ENCODE measurements around the gene KLHL26.

The KLHL26 gene

GRCh38 chr19:18696023-18696422 lies 59.2 kb downstream of the KLHL26 start:
- no peak for DNase-seq

- no peak for DNase-seq
These were observed 60.9 kb downstream of the KLHL26 start for GRCh38 chr19:18697680-18698079.

- DNase-seq: no peak
These were observed 61.7 kb downstream of the KLHL26 start for GRCh38 chr19:18698321-18699167.

- DNase-seq: no peak
These were observed 62.7 kb downstream of the KLHL26 start for GRCh38 chr19:18699403-18700054.

- peak; percentile 85 for DNase-seq
These were observed 63.8 kb downstream of the KLHL26 start for GRCh38 chr19:18700501-18701249.

DNA sequence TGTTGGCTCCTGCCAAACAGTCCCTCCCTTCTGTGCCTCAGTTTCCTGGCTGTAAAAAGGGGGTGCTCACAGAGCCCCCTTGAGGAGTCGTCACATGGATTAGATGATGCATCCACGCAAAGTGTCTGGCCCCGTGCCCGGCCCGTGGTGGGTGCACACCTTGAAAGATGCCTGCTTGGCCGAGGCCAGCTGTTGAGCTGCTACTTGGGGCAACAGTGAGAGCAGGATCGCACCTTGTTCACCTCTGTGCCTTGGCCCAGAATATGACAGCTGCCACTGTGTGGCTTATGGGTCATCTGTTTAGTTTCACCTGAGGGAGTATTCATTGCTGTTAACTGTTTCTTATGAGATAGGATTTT lies 64.4 kb downstream of the KLHL26 start:
- DNase-seq: no peak

GRCh38 chr19:18704054-18704453 lies 67.2 kb downstream of the KLHL26 start:
- DNase-seq: no peak

DNA sequence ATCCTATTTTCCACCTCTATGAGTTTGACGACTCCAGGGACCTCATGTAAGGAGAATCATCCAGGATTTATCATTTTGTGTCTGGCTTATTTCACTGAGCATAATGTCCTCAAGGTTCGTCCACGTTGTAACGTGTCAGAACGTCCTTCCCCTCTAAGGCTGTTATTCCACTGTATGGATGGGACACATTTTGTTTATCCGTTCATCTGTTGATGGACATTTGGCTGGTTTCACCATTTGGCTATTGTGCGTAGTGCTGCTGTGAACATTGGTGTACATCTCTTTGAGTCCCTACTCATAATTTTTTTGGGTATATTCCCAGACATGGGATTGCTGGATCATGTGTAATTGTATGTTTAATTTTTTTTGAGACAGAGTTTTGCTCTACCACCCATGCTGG lies 68.1 kb downstream of the KLHL26 start:
- DNase-seq: no peak

- DNase-seq: no peak
These were observed 71.8 kb downstream of the KLHL26 start for GRCh38 chr19:18708452-18709231.

DNA sequence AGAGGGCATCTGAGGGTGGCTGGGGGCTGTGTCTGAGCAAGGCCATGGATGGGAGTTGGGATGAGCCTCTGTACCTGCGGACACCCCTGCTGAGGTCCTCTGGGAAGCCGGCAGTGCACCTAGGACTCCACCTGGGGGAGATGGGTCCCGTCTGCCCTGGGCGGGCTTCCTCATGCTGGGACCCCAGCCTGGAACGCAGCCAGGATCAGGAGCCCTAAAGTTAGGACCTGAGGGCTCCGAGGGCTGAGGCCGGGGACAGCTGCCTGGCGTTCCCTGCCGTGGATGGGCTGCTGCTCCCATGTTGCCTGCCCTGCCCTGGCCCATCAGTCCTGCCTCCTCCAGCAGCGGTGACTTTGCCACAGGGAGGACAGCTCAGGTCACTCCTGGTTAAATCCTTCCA lies 72.7 kb downstream of the KLHL26 start:
- DNase-seq: no peak

GRCh38 chr19:18710186-18710585 lies 73.4 kb downstream of the KLHL26 start:
- no peak for DNase-seq

GRCh38 chr19:18710996-18711751 lies 74.3 kb downstream of the KLHL26 start:
- no peak for DNase-seq

DNA sequence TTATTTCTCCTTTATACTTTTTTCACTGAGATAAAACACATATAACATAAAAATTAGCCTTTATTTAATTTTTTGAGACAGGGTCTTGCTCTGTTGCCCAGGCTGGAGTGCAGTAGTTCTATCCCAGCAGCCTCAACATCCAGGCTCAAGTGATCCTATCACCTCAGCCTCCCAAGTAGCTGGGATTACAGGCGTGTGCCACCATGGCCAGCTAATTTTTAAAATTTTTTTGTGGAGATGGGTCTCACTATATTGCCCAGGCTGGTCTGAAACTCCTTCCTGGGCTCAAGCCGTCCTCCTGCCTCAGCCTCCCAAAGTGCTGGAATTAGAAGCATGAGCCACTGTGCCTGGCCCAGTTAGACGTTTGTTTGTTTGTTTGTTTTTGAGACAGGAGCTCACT lies 75.1 kb downstream of the KLHL26 start:
- DNase-seq: no peak

- no peak for DNase-seq
These were observed 76.2 kb downstream of the KLHL26 start for GRCh38 chr19:18712981-18713380.

DNA sequence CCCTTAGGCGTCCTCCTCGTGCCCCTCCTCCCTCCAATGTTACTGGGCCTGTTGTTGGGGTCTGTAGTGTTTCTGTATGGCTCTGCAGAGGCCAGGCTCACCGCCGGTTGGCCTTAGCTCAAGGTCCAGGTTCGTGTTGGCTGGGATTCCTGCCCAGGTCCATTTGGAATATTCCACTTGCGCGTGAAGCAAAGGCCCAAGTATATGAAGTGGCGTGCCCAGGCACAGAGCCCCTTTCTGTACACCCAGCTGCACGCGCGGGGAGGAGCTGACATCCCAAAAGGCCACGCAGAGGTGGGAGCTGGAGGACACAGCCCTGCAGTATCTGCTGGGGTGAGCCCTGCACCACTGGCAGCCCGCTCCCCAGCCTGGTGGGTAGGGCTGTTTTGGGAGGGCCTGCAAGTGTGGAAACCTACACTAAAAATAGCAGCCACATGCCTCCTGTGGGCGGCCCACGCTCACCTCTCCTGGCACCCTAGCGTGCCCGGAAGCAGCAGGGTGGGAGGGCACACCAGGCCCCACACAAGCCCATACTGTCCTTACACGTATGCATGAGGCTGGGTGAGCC lies 76.8 kb downstream of the KLHL26 start:
- no peak for DNase-seq

- DNase-seq: no peak
These were observed 78.6 kb downstream of the KLHL26 start for GRCh38 chr19:18715416-18715815.

- DNase-seq: no peak
These were observed 80.0 kb downstream of the KLHL26 start for GRCh38 chr19:18716857-18717256.

DNA sequence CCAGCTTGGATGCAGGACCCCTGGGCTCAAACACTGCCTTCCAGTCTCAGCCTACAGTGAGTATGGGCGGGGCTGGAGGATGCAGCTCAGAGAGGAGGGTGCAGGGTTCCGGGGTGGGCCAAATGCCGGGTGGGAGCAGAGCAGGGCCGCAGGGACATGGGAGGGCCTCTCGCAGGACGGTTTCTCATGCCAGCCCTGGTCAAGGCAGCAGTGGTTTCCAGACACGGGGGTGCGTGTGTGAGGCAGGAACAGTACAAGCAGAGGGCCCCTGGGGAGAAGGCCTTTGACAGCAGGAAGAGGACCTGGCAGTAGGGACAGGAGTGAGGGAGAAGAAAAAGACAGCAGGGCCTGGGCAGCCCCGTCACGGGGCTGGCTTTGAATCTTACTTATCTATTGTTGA lies 80.8 kb downstream of the KLHL26 start:
- no peak for DNase-seq

- DNase-seq: no peak
These were observed 81.2 kb downstream of the KLHL26 start for GRCh38 chr19:18718015-18718526.

DNA sequence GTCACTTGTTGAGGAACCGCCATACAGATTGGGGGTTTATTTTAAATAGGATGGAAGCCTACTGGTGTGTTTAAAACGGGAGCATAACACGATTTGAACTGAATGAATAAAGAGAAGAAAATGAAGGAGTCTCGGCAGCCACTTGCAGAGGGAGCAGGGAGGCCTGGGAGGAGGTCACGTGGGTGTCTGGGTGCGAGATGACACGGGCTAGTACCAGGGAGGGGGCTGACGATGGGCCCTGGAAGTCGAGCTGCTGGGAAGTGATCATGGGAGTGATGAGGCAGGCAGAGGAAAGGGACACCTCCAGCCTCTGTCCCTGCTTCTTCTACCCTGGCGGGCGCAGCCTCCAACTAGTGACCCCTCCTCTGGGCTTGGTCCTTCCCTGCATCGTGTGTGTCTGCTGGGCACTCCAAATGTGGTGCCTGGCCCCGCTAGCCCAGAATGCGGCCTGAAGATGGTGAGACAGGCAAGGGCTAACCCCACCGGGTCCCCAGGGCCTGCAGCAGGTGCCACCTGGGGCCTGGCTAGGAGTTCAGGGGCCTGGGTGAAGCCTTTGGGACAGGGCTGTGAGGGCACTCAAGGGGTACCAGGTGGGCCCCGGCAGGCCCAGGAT lies 82.1 kb downstream of the KLHL26 start:
- no peak for DNase-seq

GRCh38 chr19:18719541-18719940 lies 82.7 kb downstream of the KLHL26 start:
- DNase-seq: no peak
